B cell (primary cell): Measurements from ENCODE around the gene POLR1C.

Experiments used
- EZH2 ChIP-seq: IDR thresholded peaks from 2 replicates; pipeline ENCODE4 v1.6.1; 2012; ENCODE audit warnings: borderline replicate concordance, low read depth, mild to moderate bottlenecking, moderate library complexity, low read length; ENCODE audit not compliant: insufficient read depth, poor library complexity, severe bottlenecking
- TF ChIP-seq, protein P1 (sequence below): fragments of 200-600 bp; IDR thresholded peaks from one replicate; pipeline ENCODE4 v1.8.0; 2022; ENCODE audit warnings: antibody characterized with exemption, mild to moderate bottlenecking

DNA sequence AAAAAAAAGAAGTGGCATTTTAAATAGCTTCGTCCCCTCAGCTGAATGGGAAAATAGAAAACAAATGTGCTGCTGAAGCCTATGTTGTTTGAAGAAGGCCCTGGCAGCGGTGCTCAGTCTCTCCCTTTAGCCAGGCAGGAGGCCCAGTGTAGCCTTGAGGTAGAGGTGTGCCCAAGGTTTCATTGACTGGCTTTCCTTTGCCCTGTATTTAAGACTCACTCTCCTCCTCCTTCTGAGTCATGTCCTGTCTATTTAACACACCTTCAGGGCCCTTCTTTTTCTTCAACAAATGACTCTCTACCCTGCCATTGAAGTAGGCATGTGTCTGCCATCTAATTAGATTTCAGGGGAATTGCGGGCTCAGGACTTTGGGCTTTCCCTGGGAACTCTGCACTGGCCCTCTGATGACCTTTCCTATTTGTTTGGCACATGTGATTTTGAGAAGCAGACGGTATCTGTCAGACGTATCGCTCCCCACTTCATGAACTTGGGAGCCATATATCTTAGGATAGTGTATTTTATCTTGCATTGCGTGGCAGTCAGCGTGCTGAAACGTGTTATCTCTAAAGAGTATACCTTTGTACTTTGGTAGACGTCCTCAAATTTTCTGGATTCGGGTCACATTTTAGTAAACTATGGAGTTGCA lies 35.2 kb upstream of the POLR1C start:
- no peak for TF ChIP-seq EZH2
- TF ChIP-seq, protein P1, sequence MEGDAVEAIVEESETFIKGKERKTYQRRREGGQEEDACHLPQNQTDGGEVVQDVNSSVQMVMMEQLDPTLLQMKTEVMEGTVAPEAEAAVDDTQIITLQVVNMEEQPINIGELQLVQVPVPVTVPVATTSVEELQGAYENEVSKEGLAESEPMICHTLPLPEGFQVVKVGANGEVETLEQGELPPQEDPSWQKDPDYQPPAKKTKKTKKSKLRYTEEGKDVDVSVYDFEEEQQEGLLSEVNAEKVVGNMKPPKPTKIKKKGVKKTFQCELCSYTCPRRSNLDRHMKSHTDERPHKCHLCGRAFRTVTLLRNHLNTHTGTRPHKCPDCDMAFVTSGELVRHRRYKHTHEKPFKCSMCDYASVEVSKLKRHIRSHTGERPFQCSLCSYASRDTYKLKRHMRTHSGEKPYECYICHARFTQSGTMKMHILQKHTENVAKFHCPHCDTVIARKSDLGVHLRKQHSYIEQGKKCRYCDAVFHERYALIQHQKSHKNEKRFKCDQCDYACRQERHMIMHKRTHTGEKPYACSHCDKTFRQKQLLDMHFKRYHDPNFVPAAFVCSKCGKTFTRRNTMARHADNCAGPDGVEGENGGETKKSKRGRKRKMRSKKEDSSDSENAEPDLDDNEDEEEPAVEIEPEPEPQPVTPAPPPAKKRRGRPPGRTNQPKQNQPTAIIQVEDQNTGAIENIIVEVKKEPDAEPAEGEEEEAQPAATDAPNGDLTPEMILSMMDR: no peak
